Activated T-helper 1 cell treated with Interleukin-2 at 50 U/mL for 16 hours (primary cell): ENCODE results near the gene SLC11A2.
A peak's percentile ranks its signal among the peaks of the same experiment; 100 is the strongest.
"Not testable (repeated sequence)": the region's sequence is repeated elsewhere in the genome, so short reads cannot be mapped to it uniquely, and the experiment has no call there.

Source experiments
- DNase-seq: peaks from one replicate; pipeline ENCODE4 v3.0.0-alpha.2; 2020; ENCODE audit warnings: low read depth

SLC11A2 gene

GRCh38 chr12:51025338-51025835 is 797 bp downstream of the SLC11A2 start:
- no peak for DNase-seq

GRCh38 chr12:51023625-51024382 is 2.4 kb downstream of the SLC11A2 start:
- no peak for DNase-seq

GRCh38 chr12:51021694-51022093 is 4.5 kb downstream of the SLC11A2 start:
- DNase-seq, result no peak

- no peak for DNase-seq
These were observed 5.6 kb downstream of the SLC11A2 start for GRCh38 chr12:51020448-51021182.

GRCh38 chr12:51019927-51020326 is 6.3 kb downstream of the SLC11A2 start:
- no peak for DNase-seq

GRCh38 chr12:51018956-51019355 is 7.2 kb downstream of the SLC11A2 start:
- no peak for DNase-seq

- DNase-seq, result no peak
These were observed 8.7 kb downstream of the SLC11A2 start for GRCh38 chr12:51017452-51017851.

- DNase-seq, result not testable (repeated sequence)
These were observed 11.7 kb downstream of the SLC11A2 start for GRCh38 chr12:51014467-51014866.

GRCh38 chr12:51013441-51013840 is 12.7 kb downstream of the SLC11A2 start:
- DNase-seq, result no peak

GRCh38 chr12:51012570-51013236 is 13.5 kb downstream of the SLC11A2 start:
- no peak for DNase-seq

- DNase-seq, result no peak
These were observed 14.2 kb downstream of the SLC11A2 start for GRCh38 chr12:51011955-51012354.

- peak; percentile 15 for DNase-seq
These were observed 17.1 kb downstream of the SLC11A2 start for GRCh38 chr12:51009056-51009440.

- no peak for DNase-seq
These were observed 17.7 kb downstream of the SLC11A2 start for GRCh38 chr12:51008329-51009055.

- no peak for DNase-seq
These were observed 20.5 kb downstream of the SLC11A2 start for GRCh38 chr12:51005671-51006070.

GRCh38 chr12:51005030-51005429 is 21.2 kb downstream of the SLC11A2 start:
- DNase-seq, result no peak

- no peak for DNase-seq
These were observed 21.7 kb downstream of the SLC11A2 start for GRCh38 chr12:51004504-51004903.

GRCh38 chr12:51001799-51002198 is 24.4 kb downstream of the SLC11A2 start:
- no peak for DNase-seq

GRCh38 chr12:51000245-51000644 is 25.9 kb downstream of the SLC11A2 start:
- DNase-seq, result no peak

- DNase-seq, result no peak
These were observed 27.1 kb downstream of the SLC11A2 start for GRCh38 chr12:50999093-50999492.

- DNase-seq, result no peak
These were observed 33.4 kb downstream of the SLC11A2 start for GRCh38 chr12:50992819-50993218.

GRCh38 chr12:50991291-50991690 is 34.9 kb downstream of the SLC11A2 start:
- no peak for DNase-seq

- DNase-seq, result no peak
These were observed 35.4 kb downstream of the SLC11A2 start for GRCh38 chr12:50990791-50991190.
